Measurements from ENCODE around the gene NME8. TPM values are rescaled to one million over a fixed set of nuclear protein-coding genes. Genes with fewer than 3 reads are reported as not detected.

The NME8 gene
- total RNA-seq = not detected

GRCh38 chr7:37848297-37848696 lies at the start of gene NME8:
Gene NME8 (plus strand): TSS chr7:37848597. CDS start chr7:37850267, 1,670 bp downstream.
- no peak for TF ChIP-seq CTCF (IDR thresholded peaks at IDR 0.05; ENCODE audit: low read depth)

DNA sequence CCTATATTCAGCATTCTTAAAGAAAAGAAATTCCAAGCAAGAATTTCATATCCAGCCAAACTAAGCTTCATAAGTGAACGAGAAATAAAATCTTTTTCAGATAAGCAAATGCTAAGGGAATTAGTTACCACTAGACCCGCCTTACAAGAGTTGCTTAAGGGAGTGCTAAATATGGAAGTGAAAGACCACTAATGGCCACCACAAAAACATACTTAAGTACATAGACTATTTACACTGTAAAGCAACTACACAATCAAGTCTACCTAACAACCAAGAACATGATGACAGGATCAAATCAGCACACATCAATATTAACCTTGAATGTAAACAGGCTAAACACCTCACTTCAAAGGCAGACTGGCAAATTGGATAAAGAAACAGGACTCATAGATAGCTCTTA lies 42.2 kb upstream of the NME8 start:
- no peak for TF ChIP-seq CTCF (IDR thresholded peaks at IDR 0.05; ENCODE audit: low read depth)

GRCh38 chr7:37815671-37816371 lies 32.6 kb upstream of the NME8 start:
- TF ChIP-seq CTCF (IDR thresholded peaks at IDR 0.05; ENCODE audit: low read depth) = no peak

DNA sequence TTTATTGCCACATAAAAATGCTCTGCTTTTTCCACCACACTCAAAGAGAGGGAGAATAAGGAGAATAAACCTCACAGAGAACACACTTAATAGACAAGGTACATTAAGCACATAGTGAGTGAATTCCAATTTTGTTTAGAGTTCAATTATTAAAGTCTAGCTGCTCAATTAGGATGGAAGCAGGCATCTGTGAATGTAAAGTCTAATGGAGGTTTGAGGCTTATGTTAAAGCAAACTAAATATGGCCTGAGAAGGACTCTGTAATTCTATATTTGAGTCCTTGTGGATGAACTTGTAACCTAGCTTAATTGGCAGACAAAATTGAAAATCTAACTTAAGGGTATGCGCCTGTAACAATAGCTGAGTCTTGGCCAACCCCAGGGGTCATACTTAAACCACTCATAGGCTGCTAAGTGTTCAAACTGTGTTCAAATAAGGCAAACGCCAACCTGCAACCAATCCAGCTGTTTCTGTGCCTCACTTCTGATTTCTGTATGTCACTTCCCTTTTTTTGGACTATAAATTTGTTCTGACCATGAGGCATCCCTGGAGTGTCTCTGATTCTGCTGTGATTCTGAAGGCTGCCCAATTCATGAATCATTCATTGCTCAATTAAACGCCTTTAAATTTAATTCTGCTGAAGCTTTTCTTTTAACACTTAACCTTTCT lies 31.3 kb upstream of the NME8 start:
- no peak for TF ChIP-seq CTCF (IDR thresholded peaks at IDR 0.05; ENCODE audit: low read depth)

DNA sequence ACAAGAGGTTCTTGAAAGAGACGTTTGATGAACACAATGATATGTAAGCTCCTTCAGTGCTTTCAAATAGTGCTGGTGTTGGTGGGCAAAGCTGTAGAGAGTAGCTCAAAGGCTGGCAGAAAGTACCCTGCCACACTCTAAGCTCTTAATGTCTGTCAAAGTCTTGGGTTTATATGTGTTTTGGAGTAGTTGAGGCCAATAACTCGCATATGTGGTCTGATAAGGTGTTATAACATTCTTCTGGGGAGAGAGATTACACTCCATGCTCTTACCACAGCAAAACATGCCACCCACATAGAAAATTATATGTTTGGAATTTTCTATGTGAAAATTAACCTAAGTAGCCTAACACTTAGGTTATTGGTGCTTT lies 30.8 kb upstream of the NME8 start:
- TF ChIP-seq CTCF (IDR thresholded peaks at IDR 0.05; ENCODE audit: low read depth) = no peak

GRCh38 chr7:37817996-37818720 lies 30.2 kb upstream of the NME8 start:
- no peak for TF ChIP-seq CTCF (IDR thresholded peaks at IDR 0.05; ENCODE audit: low read depth)
